Cardiac ventricle fibroblast (primary cell): ENCODE data around the gene RPGR. TPM values are rescaled to one million over a fixed set of nuclear protein-coding genes. Genes with fewer than 3 reads are reported as not detected.

Experiments
- total RNA-seq: library from RNA; depleted of rRNA; stranded (reverse); fragments of >200 nt; gene quantifications from 2 replicates; pipeline ENCODE4 v1.2.3, GENCODE V29; 2015

RPGR gene, protein sequence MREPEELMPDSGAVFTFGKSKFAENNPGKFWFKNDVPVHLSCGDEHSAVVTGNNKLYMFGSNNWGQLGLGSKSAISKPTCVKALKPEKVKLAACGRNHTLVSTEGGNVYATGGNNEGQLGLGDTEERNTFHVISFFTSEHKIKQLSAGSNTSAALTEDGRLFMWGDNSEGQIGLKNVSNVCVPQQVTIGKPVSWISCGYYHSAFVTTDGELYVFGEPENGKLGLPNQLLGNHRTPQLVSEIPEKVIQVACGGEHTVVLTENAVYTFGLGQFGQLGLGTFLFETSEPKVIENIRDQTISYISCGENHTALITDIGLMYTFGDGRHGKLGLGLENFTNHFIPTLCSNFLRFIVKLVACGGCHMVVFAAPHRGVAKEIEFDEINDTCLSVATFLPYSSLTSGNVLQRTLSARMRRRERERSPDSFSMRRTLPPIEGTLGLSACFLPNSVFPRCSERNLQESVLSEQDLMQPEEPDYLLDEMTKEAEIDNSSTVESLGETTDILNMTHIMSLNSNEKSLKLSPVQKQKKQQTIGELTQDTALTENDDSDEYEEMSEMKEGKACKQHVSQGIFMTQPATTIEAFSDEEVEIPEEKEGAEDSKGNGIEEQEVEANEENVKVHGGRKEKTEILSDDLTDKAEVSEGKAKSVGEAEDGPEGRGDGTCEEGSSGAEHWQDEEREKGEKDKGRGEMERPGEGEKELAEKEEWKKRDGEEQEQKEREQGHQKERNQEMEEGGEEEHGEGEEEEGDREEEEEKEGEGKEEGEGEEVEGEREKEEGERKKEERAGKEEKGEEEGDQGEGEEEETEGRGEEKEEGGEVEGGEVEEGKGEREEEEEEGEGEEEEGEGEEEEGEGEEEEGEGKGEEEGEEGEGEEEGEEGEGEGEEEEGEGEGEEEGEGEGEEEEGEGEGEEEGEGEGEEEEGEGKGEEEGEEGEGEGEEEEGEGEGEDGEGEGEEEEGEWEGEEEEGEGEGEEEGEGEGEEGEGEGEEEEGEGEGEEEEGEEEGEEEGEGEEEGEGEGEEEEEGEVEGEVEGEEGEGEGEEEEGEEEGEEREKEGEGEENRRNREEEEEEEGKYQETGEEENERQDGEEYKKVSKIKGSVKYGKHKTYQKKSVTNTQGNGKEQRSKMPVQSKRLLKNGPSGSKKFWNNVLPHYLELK
- 2.4 and 16.6 TPM in 2 replicates for total RNA-seq

DNA sequence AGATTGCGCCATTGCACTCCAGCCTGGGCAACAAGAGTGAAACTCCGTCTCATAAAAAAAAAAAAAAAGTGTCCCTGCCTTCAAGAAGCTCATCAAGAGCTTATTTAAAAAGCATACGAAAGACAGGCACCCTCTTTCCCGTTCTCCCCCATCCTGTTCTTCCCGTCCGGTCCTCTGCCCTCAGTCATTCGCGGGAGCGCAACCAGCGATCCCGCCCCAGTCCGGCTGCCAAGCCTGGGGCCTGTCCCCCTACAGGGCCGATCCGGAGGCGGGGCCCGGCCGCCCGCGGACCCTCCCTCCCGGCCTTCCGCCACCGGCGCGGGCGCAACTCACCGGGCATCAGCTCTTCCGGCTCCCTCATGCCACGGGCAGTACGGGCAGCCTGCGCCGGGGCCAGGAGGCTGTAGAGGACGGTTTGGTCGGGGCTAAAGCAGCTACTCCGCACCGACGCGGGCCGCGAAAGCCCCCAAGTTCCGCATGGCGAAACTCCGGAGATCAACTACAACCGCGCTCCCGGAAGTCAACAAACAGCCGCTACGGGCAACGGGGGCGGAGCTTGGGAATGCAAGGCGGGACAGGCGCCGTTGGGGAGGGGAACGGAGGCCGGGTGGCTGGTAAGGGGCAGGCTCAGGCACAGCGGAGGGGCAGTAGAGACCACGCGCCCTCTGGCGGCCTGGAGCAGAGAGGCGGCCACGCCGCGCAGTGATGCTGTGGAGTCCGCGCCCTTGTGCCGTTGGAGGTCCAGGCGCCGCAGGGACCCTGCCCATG lies at the start of gene RPGR:
TSS of gene RPGR (minus strand) at position 503 of the 768 bp plus-strand sequence. CDS start at position 361, 142 bp downstream.

GRCh38 chrX:38352362-38352761 lies 25.1 kb upstream of the RPGR start, which contains the start of gene OTC:
Gene OTC (plus strand): TSS chrX:38352604. CDS start chrX:38352697, 93 bp downstream.

DNA sequence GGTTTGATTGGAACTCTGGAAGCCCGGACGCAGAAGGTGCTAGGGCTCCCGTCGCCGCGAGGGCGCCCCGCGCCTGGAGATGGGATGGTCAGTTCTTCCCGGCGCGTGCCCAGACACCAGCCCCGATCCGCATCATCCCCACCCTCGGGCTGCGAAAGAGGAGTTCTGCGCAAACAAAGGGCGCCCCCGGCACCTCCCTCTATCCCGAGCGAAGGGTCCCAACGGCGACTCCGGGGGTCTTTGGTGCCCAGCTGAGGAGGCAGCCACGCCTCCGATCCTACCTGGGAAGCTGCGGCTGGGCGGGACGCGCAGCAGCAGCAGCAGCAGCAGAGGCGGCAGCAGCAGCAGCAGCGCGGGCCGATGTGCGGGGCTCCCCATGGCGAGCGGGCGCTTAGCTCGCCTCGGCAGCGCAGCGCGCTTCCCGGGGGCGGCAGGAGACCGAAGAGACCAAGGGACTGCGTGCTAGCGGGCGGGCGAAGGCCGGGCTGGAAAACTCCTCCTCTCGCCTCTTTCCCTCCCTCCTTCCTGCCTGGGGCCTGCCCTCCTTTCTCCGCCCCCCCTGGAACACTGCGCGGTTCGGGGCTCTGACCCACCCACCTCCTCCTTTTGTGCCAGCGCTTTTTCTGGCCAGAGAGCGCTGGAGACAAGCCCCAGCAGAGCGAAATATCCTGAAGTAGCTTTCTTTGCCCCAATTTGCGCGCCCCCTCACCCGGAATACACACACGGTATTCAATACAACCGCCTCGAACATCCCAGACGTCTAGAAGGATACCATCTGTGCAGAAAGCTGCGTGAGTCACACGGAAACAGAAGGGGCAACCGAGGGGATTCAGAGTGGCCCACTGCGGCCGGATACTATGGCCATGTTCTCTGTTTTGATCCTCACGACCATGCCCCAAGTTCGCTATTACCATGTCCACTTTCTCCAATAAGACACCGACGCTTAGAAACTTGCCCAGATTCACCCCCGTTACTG lies 106.6 kb downstream of the RPGR start, which contains the start of gene SRPX:
TSS of gene SRPX (minus strand) at position 457 of the 976 bp plus-strand sequence. CDS start at position 378, 79 bp downstream.

Other genes starting within 250 kb of the RPGR start
- gene SRPX, start 106.6 kb downstream of the RPGR start, total RNA-seq = 2,993 and 3,060 TPM in 2 replicates
- not detected in 2 replicates for gene OTC, start 25.1 kb upstream of the RPGR start, total RNA-seq
- gene TSPAN7, start 234.0 kb upstream of the RPGR start, total RNA-seq = 0.49 TPM in 1 of 2 replicates, not detected in the other